Fibroblast of villous mesenchyme (primary cell): ENCODE data around the gene PNMA6E. TPM values are rescaled to one million over a fixed set of nuclear protein-coding genes. Genes with fewer than 3 reads are reported as not detected.

Source experiments
- DNase-seq: peaks from one replicate; pipeline ENCODE4 v3.0.0-alpha.2; 2010; ENCODE audit warnings: low read depth
- H3K4me3 ChIP-seq: 2 replicates; pipeline ENCODE4 v1.5.1; 2011; ENCODE audit warnings: low read depth, mild to moderate bottlenecking, low read length
- CTCF ChIP-seq: IDR thresholded peaks from 2 replicates; pipeline ENCODE4 v1.5.1; 2012; ENCODE audit warnings: low read depth, mild to moderate bottlenecking, low read length; ENCODE audit not compliant: insufficient read depth
- total RNA-seq: library from RNA; depleted of rRNA; stranded (reverse); fragments of >200 nt; gene quantifications from 2 replicates; pipeline ENCODE4 v1.2.3, GENCODE V29; 2012

The PNMA6E gene
- total RNA-seq, 1 donor, result not detected

- DNase-seq, result no peak
- no peak for TF ChIP-seq CTCF
- no peak overlapping the region for H3K4me3 ChIP-seq
Observed at GRCh38 chrX:153434801-153435200, 33.7 kb upstream of the PNMA6E start.

- no peak for DNase-seq
- TF ChIP-seq CTCF, result no peak
- no peak overlapping the region for H3K4me3 ChIP-seq
Observed at GRCh38 chrX:153433781-153434285, 32.7 kb upstream of the PNMA6E start.

GRCh38 chrX:153433161-153433680, 32.1 kb upstream of the PNMA6E start:
- no peak for TF ChIP-seq CTCF
- DNase-seq, result no peak
- H3K4me3 ChIP-seq, result no peak overlapping the region

- TF ChIP-seq CTCF, result no peak
- no peak for DNase-seq
- no peak overlapping the region for H3K4me3 ChIP-seq
Observed at GRCh38 chrX:153430796-153431195, 29.6 kb upstream of the PNMA6E start.

GRCh38 chrX:153426204-153426603, 25.1 kb upstream of the PNMA6E start:
- DNase-seq, result no peak
- no peak for TF ChIP-seq CTCF
- no peak overlapping the region for H3K4me3 ChIP-seq

- no peak overlapping the region for H3K4me3 ChIP-seq
- peak; percentile 18 for DNase-seq
- no peak for TF ChIP-seq CTCF
Observed at GRCh38 chrX:153423652-153424051, 22.5 kb upstream of the PNMA6E start.

GRCh38 chrX:153421856-153422255, 20.7 kb upstream of the PNMA6E start:
- TF ChIP-seq CTCF, result no peak
- H3K4me3 ChIP-seq, result no peak overlapping the region
- no peak for DNase-seq
